ENCODE measurements around the gene PLEKHD1.

The PLEKHD1 gene

DNA sequence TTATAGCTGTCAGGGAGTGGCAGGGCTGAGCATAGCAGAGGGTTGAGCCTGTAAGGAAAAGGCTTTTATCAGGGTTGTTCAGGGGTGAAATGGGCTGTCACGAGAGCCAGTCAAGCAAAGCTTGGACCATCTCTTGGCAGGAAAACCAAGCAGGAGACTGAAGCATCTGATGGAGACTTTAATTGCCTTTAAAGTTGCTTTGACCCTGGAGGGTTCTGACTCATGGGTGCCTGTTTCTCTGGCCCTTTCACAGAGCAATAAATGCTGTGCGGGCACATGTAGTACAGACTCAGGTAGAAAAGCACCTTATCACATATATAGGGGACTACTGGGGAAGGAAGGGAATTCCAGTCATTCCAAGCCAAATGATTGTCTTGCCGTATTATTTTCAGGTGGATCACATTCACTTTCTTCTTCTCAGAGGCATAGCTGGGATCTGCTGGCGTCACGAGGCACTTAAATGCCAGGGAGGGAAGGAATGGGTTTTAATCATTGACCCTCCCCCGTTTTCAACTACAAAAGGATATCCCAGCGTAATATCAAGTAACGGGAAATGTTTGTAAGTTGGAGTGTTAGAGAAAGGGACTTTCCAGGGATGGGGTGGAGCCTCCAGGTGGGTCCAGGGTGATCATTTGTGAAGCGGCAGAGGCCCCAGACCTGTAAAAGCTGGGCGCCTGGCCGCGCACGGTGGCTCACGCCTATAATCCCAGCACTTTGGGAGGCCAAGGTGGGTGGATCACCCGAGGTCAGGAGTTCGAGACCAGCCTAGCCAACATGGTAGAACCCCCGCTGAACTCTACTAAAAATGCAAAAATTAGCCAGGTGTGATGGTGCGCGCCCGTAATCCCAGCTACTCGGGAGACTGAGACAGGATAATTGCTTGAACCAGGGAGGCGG, 34.9 kb downstream of the PLEKHD1 start:
- no peak for DNase-seq

DNA sequence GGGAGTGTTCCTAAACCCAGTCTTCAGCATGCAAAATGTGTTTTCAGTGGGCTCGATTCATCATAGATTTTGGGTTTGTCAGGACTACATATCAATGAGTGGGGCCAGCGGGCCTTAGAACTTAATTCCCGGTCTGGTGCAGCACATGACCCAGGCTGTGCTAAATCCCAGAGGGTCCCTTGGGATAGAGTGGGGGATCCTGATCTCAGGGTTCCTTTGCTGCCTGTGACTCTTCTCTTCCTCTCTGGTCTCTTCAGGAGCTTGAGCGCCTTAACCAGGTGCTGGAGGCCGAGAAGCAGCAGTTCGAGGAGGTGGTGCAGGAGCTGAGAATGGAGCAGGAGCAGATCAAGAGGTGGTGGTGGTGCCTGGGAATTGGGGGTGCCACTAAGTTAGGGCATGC, 37.5 kb downstream of the PLEKHD1 start:
- DNase-seq = no peak

DNA sequence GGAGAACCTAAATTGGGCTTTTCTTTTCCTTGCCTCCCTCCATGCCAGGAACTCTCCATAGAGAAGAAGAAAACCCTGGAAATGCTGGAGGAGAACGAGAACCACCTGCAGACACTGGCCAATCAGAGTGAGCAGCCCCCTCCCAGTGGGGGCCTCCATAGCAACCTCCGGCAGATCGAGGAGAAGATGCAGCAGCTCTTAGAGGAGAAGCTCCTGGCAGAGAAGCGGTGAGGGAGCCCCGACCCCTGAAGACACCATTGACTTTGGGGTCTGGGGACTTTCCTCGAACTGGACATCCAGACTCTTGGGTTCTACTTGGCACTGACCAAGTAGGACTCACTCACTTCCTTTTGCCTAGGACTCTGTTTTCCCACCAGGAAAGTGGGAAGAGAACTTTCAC, 41.4 kb downstream of the PLEKHD1 start:
- no peak for DNase-seq

DNA sequence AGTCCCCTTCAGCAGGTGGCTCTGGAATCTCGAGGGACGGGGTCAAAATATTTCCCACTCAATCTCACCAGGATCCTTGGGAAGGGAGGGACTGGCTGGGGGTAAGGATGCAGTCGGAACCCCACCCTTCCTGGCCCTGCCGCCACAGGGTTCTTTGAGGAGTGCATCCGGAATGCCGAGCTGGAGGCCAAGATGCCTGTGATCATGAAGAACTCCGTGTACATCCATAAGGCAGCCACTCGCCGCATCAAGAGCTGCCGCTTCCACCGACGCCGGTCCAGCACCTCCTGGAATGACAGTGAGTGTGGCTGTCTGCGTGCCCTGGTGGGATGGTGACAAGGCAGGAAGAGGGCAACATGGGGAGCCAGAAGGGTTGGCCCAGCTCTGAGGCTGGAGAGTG, 43.1 kb downstream of the PLEKHD1 start:
- DNase-seq = no peak

DNA sequence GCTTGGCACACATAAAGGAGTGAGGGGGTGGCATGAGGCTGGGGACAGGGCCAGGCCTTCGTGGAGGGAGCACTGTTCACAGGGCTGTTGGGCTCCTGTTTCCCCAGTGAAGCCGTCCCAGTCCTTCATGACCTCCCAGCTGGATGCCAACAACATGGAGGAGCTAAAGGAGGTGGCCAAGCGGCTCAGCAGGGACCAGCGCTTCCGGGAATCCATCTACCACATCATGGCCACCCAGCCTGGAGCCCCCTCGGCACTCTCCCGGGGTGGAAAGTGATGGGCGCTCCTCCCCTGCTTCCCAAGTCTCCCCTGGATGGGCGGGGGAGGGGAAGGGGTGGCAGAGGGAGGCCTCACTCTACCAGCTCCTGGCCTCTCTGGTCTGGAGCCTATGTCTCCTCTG, 43.6 kb downstream of the PLEKHD1 start:
- no peak for DNase-seq

DNA sequence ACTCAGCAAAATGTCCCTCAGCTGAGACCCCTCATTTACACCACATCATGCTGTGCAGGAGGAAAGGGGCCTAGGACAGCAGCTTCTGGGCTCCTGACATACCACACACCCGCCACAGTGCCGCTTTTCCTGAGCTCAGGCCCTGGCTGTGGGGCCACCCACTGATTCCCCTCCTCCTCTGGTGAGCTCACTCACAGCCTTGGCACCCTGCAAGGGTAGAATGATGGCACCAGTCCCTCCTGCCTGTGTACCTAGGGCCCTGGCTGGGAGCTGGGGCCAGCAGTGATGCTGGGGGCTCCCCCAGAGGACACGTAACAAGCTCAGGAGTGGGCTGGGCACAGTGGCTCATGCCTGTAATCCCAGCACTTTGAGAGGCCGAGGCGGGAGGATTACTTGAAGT, 44.4 kb downstream of the PLEKHD1 start:
- DNase-seq = no peak

DNA sequence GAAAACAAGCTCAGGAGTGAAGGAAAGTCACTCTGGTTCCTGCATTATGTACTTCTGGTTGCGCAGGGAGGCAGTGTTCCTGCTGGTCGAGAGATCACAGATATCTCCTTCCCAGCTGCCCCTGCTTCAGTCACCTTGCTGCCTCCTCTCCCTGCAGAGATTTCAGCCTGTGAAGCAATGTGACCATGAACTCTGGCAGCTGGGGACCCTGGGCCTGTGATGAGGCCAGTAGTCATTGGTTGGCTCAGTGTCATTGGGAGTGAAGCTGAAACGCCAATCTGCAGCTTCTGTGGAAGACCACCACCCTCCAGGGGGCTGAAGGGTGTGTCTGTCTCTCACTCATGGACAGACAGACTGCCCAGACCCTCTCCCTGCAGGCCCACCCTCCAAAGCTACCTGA, 45.0 kb downstream of the PLEKHD1 start:
- no peak for DNase-seq

DNA sequence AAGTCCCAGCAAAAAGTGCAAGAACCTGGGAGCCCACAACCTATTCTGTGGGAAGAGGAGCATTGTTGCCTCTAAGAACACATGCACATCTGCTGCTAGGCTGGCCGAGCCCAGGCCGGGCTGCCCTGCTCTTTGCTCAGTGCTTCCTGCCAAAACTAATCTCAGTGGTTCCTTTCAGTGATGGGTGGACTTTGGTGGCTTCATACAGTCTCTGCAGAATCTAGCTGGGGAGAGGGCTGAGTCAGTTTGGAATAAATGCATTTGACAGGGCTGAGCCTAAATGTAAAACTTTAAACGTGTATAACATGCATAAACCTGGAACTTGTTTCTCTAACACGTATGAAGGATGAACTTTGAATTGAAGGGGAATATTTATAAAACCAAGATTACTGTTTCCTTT, 45.6 kb downstream of the PLEKHD1 start:
- DNase-seq = no peak

DNA sequence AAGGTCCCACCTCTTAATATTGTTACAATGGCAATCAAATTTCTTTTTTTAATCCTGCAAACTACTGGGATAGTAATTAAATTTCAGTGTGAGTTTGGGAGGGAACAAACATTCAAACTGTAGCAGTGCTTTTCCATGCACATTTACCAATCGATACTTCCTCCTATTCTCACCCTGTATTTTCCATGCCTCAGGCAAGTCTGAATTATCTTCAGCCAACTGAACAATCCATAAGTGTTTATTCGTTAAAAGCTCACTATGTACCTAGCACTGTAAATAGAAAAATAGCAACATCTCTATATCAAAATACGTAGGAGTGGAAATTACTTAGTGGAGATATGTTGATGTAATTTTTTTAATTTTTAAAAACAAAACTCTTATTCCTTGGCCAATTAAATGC, 46.6 kb downstream of the PLEKHD1 start:
- no peak for DNase-seq

DNA sequence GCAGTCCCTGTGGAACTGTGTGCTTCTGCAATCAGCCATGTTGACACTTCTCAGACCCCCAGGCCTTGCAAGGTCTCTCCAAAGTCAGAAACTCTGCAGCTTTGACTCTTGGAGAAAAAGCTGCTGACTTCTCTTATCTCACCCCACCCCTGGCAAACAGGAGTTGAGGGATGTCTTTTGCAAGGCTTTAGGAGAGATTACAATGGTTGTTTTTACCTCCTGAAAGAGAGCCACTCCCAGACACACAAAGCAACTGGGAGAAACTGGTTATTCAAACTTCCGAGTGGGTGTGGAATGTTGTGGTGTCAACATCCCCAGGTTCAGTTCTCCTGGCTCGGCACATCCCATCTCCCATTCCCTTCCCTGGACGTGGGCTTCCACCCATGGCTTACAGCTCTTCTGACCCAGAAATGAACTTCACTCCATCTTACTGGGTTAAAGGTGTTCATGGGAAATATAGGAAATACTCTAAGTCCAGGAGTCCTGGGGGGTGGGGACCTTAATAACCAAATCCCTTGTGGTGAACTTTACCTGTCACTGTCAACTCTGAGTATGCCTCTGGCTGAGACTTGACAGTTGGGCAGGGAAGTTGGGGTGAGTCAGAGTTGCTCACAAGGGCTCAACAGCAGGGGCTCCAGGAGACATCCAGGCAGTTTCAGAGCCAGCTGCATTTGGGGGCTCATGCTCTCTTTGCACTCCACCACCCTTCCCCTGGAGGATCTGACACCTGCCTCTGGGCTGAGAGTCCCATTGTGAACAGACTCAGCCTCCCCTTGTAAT, 48.2 kb downstream of the PLEKHD1 start:
- no peak for DNase-seq

DNA sequence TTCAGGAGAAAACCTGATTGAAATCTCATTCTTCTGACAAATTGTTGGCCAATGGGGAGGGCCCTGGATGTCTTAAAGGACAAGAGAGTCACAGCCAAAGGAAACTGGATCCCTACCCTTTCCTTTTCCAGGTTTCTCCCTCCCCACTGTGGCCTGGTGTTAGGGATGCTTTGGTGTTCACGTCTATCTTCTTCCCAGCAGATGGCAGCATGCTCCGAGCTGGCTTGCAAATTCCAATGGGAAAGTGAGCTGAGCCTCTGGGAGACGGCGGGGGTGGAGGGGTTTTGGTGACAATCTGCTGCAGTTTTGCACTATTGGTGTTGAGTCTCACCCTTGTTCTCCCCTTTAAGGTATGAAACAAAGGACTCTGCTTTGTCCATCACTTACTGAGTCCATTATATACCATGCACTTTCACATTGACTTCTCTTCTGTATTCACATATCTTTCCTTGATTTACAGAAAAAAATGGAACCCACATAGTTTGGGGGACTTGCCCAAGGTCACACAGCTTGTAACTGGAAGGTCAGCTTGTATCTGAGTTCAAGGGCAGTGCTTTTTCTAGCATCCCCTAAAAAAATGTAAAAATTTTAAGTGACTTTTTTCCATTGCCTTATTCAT, 50.8 kb downstream of the PLEKHD1 start:
- peak; percentile 44 for DNase-seq

DNA sequence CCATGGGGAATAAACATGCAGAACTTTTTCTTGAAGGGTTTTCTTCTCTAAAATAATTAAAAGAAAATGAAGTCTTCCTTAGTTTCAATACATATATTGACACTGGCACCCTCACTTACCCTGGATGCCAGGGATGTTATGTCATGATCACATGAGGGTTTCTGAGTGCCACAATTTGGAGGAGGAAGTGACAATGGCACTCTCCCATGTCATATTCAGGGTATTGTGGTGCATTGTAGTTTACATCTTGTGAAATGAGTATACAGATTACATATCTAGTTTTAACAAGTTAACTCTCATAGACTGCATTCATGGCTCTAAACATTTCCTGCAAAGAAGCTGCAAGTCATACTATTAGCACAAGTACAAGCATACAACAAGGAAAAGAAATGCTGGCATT, 52.4 kb downstream of the PLEKHD1 start:
- DNase-seq = no peak

DNA sequence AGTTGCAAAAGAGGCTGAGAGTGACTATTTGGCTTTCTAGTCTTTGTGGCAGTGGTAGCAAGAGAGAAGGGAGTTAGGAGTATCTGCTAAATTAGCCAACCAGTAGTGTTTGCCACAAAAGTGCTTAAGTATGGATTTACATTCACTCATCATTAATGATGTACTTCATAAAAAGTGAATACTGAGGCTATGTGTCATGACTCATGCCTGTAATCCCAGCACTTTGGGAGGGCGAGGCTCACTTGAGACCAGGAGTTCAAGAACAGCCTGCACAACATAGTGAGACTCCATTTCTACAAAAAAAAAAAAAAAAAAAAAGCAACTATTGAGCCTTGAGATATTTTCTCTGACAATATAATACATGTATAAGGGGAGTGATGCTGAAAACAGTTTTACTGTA, 53.4 kb downstream of the PLEKHD1 start:
- no peak for DNase-seq

DNA sequence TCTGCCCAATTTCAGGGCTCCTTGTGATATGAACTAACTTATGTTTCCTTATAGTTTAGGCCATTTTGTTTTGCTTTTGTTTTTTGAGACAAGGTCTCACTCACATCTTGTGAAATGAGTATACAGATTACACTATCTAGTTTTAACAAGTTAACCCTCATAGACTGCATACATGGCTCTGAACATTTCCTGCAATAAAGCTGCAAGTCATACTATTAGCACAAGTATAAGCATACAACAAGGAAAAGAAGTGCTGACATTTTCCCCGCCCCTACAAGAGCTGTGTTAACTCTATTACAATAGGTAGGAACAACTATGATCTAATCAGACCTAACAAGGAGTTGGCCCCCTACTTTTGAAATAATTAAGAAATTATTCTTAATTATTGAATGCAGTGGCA, 54.2 kb downstream of the PLEKHD1 start:
- DNase-seq = no peak

DNA sequence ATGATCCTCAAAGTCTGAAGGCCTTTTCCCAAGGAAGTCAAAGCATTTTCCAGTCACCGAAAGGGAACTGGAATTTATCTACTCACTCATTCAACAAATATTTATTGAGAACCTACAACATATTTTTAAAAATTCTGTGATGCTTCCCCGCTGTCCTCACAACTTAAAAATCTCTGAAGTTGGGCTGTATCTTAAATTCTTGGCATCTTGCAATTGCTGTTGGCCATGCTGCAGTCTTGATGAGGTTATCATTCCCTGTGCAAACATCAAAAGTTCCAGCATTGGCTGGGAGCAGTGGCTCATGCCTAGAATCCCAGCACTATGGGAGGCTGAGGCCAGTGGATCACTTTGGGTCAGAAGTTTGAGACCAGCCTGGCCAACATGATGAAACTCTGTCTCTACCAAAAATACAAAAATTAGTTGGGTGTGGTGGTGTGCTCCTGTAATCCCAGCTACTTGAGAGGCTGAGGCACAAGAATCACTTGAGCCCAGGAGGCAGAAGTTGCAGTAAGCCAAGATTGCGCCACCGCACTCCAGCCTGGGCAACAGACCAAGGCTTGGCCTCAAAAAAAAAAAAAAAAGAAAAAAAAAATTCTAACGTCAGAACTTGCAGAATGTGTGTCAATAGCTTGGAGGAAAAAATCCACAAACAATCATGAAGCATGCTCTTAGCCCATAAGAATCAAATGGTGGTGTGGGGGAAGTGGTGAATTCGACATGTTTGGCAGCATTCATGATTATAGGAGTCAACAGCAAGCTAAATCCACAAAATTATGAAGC, 55.3 kb downstream of the PLEKHD1 start:
- no peak for DNase-seq

DNA sequence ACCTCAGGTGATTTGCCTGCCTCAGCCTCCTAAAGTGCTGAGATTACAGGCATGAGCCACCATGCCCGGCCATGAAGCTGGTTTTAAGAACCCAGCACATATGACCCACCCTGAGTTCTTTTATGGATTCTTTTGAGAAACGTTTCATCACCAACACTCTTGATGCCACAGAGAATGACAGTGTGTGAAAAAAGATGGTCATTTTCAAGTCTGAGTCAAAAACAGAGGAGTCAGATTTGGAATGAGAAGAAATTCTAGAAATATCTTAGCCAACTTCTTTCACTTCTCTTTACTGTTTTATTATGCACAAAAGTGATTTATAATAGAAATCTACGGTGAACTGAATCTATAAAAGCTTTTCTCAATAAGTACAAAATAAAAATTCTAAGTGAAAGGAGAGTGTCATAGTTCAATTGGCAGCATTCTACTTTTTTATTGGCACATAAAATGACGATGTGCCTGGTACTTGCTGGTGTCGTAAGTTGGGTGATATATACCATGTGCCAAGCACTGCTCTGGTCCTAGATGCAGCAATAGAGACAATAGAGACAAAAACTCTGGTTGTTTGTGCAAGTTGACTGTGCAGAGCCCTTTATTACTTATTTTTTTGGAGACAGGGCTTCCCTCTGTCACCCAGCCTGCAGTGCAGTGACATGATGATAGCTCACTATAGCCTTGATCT, 56.3 kb downstream of the PLEKHD1 start:
- DNase-seq = no peak

DNA sequence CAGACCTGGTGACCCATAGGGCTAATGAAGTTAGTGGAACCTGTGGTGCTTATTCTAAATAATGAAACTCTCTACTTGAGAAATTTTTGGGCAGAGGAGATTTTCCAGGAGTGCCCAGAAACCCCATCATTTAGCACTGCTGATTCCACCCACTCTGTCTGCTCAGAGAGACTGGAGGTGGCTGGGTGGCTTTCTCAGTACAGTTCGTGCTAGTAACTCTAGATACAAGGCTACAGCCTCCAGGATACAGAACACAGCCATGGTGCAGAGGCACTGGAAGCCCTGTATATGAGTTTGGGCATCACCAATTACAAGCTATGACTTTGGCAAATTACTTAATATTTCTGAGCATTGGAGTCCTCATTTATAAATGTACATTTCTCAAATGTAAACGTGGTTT, 57.8 kb downstream of the PLEKHD1 start:
- no peak for DNase-seq

DNA sequence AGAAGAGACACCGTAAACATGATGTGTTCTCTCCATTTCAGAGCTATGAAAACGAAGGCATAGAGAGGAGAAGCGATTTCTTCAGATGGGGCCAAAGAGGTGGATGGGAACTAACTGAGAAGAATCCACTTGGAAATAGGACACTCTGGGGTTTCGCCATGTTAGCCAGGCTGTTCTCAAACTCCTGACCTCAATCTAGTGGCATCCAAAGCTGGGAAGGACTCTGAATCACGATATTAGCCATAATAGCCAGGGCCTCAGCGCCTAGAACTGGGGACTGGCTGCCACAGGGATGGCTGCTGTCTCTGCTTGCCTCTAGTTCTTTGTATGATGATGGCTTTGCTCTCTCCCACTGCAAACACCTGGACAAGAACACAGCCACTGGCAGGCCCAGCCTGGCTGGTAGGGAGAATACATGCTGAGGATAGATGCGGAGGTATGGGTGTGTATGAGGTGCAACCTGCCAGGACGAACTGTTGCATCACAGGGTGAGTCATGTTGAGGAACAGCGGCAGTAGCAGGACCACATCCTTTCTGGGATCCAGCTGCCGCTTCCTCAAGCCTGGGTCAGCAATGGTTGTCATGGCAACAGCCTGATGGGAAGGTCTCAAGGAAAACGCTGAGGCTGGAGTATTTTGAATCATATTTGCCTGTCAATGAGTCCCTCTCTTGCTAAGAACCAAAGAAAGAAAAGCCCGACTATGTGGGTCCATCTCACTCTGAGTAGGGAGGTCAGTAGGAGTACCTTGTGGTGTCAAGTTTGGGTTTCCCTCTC, 59.0 kb downstream of the PLEKHD1 start:
- DNase-seq = peak; percentile 26

DNA sequence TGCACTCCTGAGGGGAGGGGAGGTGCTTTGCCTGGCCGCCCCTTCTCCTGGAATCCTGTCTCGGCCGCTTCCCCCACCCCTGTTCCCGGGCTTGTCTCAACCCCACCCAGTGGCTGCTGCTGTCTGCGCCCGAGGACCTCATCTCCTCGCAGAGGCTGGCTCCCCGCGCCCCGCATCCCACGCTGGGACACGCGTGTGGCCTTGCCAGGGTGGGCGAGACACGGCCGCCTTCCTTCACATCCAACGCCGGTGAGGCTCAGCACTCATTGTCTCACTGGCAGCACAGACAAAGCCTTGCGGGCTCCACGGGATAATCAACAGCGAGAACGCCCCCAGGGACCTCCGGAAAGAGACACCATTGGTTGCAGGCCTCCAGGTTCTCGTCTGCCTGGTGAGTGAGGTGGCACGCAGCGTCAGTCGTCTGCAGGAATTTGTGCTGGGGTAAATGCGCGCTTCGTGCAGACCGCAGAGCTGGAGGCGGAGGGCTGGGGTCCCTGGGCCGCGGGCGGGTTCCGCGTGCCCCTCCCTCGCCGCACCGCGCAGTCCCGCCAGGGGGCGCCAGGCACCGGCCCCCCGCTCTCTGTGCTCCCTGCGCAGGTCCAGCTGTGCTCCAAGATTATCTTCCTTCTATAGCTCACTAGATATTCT, 63.3 kb downstream of the PLEKHD1 start:
- peak; percentile 31 for DNase-seq

DNA sequence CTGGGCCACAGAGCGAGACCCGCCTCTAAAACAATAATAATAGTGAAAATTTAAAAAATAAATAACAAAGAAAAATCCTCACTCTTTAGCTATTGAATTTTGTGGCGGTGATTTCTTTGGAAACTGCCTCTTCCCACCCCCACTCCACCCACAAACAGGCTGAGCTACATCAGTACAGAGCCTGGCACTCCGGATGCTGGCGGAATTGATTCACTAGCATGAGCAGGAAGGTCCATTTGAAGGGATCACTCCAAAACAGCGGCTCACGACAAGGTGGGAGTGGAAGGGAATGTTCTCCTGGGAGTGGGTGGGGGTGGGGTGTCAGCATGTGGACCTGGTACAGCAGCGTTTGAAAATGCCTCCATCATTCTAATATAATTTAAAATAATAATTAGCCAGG, 64.0 kb downstream of the PLEKHD1 start:
- DNase-seq = no peak

DNA sequence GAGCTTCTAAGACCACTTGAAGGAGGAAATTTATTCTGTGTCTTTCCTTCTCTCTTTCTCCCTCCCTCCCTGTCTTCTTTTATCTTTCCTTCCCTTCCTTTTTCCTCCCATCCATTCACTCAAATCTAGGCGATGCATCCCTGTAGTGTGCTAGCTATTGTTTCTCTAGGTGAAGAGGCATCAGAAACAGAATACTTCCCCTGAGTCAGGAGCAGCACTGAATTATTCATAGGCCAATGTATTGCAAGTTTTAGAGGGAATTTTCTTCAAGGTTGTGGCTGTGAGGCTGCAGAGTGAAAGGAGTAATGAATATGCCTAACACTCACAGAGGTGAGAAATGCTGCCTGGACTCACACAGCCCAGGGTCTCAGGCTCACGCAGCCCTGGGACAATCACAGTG, 67.0 kb downstream of the PLEKHD1 start:
- no peak for DNase-seq

Data from right hindlimb (tissue), 1 donor.